Iris pigment epithelial cell (primary cell): ENCODE results near the gene MSL3B.

Experiments
- DNase-seq: peaks from one replicate; pipeline ENCODE4 v3.0.0-alpha.2; 2011; ENCODE audit warnings: low read depth

Gene MSL3B

GRCh38 chr2:233833345-233833744, 34.8 kb downstream of the MSL3B start:
- no peak for DNase-seq

DNA sequence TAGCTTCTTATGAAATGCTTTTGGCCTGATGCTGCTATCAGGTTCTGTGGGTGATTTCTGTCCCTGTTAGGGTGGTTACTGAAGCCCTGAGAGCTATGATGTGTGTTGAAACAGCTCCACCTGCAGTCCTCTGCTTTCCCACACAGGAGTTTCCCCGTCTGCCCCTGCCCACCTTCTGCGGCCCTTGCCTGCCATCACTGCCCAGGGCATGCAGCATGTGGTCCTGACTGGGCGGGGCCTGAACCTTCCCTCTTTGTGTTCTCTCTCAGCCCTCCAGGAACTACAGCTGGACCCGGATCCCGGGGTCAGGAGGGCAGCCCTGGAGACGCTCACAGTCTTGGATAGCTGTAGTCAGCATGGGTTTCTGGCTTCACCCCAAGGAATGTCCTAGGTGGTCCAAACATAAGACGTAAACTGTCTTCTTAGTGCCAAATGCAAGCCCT, 35.3 kb downstream of the MSL3B start:
- peak; percentile 74 for DNase-seq

GRCh38 chr2:233832414-233832813, 35.8 kb downstream of the MSL3B start:
- DNase-seq, result peak; percentile 21

DNA sequence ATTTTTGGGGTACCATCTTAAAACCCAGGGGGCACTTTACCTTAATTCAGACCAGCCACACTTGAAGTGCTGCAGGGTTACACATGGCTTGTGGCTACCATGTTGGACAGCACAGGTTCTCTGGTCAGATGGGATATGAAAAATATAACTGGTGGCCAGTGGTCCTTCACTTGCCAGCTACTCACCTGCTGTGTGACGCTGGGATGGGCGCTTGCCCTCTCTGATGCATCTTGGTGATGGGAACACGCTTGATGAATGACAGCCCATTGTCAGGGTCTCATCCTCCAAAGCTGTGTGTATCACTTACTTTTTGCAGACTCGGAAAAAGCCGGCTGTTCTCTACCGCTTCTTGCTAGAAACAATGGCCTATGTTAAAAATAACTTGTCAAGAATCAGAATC, 36.3 kb downstream of the MSL3B start:
- DNase-seq, result no peak

GRCh38 chr2:233831011-233831721, 37.0 kb downstream of the MSL3B start:
- DNase-seq, result no peak

DNA sequence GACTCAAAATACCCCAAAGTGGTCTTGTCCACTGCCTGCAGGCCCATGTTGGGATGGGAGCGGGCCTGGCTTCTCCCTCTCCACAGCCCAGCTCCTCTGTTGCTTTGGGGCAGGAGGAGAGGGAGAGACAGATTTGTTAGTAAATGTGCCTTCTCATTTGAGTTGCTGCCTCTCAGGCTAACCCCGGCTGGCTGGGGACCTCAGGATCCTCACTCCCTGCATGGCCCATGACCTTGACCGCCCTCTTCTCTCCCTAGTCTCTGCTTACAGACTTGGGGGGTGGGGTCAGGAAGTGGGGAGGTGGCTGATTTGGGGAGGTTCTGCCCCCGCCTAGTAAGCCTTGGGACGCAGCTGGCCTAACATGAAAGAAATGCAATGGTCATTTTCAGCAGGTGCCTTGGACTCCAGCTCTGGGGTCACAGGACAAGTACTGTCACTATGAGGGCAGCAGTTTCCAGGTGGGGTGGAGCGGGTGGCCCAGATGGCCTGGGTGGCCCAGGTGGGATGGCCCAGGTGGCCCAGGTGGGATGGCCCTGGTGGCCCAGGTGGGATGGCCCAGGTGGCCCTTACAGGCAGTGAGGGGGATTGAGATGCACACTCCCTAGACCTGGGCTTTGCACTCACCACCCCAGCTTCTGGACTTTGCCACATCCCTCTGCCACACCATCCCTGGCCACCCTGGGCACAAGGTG, 37.9 kb downstream of the MSL3B start:
- DNase-seq, result no peak

GRCh38 chr2:233829193-233830110, 38.7 kb downstream of the MSL3B start:
- no peak for DNase-seq

DNA sequence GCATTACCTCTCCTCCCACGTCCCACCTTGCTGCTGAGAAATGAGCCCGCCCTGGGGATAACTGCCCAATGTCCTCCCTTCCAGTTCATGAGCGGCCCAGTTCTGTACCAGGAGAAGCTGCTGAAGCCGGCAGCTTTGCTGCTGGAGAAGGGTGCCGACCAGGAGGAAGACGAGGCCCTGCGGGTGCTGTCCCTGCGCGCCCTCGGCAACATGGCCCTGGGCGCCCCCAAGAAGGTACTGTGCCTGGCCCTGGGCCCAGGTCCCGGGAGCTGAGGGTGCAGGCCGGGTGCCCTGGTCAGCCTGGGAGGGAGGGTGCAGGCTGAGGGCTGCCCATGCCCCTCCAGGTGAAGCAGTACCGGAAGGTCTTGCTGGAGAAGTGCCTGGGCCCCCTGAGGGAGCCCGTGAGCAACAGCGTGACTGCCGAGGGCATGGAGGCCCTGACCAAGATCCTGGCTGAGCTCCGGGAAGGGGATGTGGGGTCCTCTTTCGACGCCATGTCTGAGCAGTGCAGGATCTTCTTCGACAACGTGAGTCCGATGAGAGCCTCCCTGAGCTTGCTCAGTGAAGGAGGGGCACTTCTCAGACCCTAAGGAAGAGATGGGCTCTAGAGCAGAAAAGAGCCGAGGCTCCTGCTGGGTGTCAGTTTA, 39.5 kb downstream of the MSL3B start:
- no peak for DNase-seq

DNA sequence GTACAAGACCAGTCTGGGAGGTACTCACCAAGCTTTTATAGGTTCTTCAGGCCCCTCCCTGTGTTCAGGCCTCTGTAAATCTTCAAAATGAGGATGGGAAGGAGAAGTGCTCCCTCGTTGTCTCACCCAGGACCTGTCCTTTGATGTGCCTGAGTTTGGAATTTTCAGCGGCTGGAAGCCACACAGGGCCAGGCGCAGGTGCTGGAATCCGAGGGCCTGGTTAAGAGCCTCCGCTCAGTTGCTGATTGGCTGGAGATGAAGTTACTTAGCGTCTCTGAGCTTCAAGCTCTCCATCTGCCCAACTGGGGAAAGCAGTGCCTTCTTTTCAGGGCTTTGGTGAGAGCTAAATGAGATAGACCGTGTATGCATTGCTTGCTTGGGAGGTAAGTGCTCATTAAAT, 43.8 kb downstream of the MSL3B start:
- DNase-seq, result no peak

DNA sequence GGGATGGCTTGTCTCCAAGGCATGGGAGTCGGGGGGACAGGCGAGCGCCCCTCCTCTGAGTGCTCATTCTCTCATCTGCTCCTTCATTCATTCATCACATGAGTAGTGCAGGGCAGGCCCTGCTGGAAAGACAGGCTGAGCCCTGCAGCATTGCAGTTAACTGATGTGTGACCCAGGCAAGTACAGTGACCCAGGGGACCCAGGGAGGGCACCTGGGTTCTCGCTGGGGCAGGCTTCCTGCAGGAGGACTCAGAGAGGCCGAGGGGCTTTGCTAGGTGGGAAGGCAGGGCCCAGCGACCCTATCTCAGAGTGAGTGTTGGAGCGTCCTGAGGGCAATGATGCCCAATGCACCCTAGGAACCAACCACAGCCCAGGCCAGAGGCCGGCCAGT, 44.5 kb downstream of the MSL3B start:
- DNase-seq, result no peak

GRCh38 chr2:233822781-233823730, 45.1 kb downstream of the MSL3B start:
- DNase-seq, result no peak

DNA sequence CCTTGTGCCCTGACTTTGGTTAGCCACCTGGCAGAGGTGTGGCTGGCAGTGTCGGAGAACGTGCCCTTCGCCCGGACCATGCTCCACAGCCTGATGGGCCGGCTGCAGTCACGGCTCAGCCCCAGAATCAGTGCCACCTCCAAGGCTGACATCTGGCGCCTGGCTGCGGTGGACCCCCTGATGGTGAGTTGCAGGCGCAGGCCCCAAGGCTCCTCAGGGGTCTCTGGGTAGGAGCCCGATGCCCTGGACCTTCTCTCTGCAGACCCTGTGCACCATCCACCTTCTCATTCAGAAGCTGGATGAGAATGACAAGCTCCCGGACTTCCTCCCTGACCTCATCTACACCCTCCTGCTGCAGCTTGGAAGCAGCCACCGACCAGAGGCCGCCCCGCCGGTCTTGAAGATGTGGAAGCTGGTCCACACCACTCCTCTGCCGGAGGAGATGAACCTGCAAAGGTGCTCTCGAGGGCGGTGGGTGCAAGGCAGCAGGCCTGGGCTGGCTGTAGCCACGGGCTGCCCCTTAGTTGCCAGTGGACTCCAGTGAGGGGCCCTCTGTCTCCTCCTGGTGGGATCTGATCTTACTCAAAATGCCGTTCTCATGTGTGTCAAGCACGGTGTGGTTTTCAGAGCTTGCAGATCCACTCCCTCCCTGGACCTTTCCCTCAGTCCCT, 46.0 kb downstream of the MSL3B start:
- no peak for DNase-seq

DNA sequence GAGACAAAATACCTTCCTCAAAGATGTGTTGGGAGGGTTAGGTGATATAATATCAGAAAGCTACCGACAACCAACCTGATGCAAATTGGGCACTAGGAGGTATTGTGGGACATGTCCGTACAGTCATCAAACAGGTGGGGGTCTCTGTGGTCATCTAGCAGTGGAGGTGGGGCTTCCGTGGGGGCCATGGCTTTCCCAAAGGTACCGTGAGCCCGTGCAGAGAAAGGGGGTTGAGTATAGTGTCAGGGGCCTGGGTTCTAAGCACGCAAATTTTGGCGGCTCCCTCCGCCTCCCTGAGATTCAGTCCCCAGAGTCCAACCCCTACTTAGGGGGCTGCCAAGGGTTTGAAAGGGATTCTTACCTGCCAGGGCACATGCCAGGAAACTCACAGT, 46.5 kb downstream of the MSL3B start:
- DNase-seq, result no peak

DNA sequence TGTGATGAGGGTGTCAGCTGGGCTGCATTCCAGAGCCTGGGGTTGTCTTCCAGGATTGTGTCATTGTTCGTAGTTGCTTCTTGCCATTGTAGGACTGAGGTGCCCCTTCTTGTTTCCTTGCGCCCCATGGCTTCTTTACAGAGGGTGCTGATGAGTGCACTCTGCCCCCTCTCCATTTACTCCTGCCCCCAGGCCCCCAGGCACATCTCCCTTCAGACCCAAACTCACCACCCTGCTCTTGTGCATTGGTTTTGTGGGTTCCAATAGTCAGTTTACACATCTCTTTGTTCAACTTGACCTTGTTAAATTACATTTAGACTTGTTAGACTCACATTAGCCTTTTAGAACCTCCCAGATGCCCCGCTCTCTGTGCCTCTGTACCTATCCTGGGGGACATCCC, 47.0 kb downstream of the MSL3B start:
- DNase-seq, result no peak

DNA sequence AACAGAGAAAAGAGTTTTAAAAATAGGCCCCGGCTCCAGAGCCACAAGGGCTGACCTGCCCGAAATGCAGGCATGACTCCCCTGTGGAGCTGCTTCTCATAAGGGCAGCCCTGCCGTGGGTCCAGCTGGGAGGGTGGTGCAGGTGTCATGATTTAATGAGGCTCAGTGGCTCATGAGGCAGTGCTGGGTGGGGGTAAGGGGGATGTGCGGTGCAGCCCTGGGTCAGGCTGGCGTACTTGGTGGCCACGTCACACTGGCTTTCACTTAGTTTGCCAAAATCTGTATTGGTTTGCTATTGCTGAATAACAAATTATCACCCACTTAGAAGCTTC, 47.4 kb downstream of the MSL3B start:
- no peak for DNase-seq

GRCh38 chr2:233819884-233820773, 48.1 kb downstream of the MSL3B start:
- no peak for DNase-seq

DNA sequence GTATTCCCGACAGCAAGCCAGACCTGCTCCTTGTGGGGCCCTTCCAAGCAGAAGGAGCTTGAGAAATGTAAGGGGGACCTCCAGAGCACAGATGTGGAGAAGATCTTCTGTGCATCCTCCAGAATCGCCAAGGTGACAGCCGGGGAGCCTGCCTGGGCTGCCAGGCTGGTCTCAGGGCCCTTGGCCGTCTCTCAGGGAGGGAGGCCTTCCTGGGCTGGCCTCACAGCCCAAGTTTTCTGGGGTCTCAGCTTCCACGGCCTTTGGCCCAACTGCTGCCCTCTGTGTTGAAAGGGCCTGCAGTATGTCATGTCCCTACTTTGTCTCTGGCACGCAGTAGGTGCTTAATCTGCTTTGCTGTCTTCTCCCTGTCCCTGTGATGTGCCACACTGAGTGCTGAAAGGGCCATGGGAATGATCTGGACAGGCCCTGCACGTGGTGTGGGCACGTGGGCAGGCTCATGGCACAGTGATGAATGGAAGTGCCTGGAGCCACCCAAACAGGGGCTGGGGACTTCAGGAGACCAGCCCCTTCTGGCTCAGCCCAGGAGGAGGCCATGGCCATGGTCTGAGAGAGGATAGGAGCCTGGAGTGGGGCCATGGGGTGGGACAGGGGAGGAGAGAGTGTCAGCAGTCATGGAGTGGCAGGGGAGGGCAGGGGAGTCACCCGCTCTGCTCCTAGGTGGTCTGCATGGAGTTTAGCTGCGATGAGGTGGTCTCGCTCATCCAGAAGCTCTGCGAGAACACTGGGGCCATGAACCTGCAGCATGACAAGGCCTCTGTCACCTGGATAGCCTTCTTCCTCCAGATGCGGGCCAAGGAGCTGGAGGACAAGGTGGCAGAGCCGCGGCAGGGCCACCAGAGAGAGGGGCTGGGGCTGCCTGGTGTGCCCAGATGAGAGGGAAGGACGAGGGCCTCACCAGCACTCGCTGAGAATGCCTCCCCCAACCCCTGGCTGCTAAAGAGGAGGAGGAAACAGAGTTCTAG, 49.3 kb downstream of the MSL3B start:
- DNase-seq, result no peak

- no peak for DNase-seq
These were observed 50.1 kb downstream of the MSL3B start for GRCh38 chr2:233817995-233818638.
